DND-41 (cell line): Measurements from ENCODE around the gene S100PBP.

Experiments used
- ATAC-seq: fragments of 200-7000 bp; cut with Tn5 transposase; 3 replicates; pipeline ENCODE4 v1.9.1; 2021; ENCODE audit warnings: low read depth; ENCODE audit not compliant: insufficient read depth
- DNase-seq: peaks from one replicate; pipeline ENCODE4 v3.0.0-alpha.2; 2020
- H2AFZ ChIP-seq: 2 replicates; pipeline ENCODE4 v1.6.0; 2012; ENCODE audit warnings: low read depth, low read length
- H3K27ac ChIP-seq: 2 replicates; pipeline ENCODE4 v1.5.1; 2012; ENCODE audit warnings: low read length, inconsistent platforms
- H3K27me3 ChIP-seq: fragments of 200-600 bp; sonication (generic); 2 replicates; pipeline ENCODE4 v1.6.0; 2012; ENCODE audit warnings: low read length, mild to moderate bottlenecking, inconsistent platforms; ENCODE audit not compliant: insufficient read depth, poor library complexity
- H3K36me3 ChIP-seq: 2 replicates; pipeline ENCODE4 v1.5.1; 2012; ENCODE audit warnings: low read length, inconsistent platforms; ENCODE audit not compliant: insufficient read depth
- H3K4me1 ChIP-seq: 2 replicates; pipeline ENCODE4 v1.5.1; 2012; ENCODE audit warnings: mild to moderate bottlenecking, low read length; ENCODE audit not compliant: insufficient read depth
- H3K4me2 ChIP-seq: 2 replicates; pipeline ENCODE4 v1.6.0; 2012; ENCODE audit warnings: mild to moderate bottlenecking, moderate library complexity, low read length, inconsistent platforms; ENCODE audit not compliant: insufficient read depth
- H3K4me3 ChIP-seq, 2 experiments: fragments of 200-600 bp in 1 of 2; shearing (Covaris generic) in 1 of 2; 2 replicates each; pipeline ENCODE4 v1.5.1; 2012 to 2016; ENCODE audit warnings: inconsistent platforms in 2 of 2, low read length in 2 of 2, mild to moderate bottlenecking in 2 of 2, low read depth in 1 of 2, moderate library complexity in 1 of 2
- H3K79me2 ChIP-seq: 2 replicates; pipeline ENCODE4 v1.6.0; 2012; ENCODE audit warnings: low read length, inconsistent platforms; ENCODE audit not compliant: insufficient read depth
- H3K9ac ChIP-seq: 2 replicates; pipeline ENCODE4 v1.6.0; 2012; ENCODE audit warnings: low read depth, mild to moderate bottlenecking, inconsistent platforms, low read length, moderate library complexity
- H3K9me3 ChIP-seq: 2 replicates; pipeline ENCODE4 v1.5.1; 2012; ENCODE audit warnings: low read length, moderate library complexity, mild to moderate bottlenecking, inconsistent platforms; ENCODE audit not compliant: insufficient read depth, severe bottlenecking
- H4K20me1 ChIP-seq: 2 replicates; pipeline ENCODE4 v1.6.0; 2012; ENCODE audit warnings: low read length; ENCODE audit not compliant: insufficient read depth
- EZH2 ChIP-seq: IDR thresholded peaks from 3 replicates; pipeline ENCODE4 v1.6.1; 2012; ENCODE audit warnings: borderline replicate concordance, low read depth, mild to moderate bottlenecking, moderate library complexity, low read length, inconsistent platforms; ENCODE audit not compliant: severe bottlenecking
- TF ChIP-seq, protein P1 (sequence below): IDR thresholded peaks from 2 replicates; pipeline ENCODE4 v1.5.1; 2012; ENCODE audit warnings: borderline replicate concordance, low read length, moderate library complexity, mild to moderate bottlenecking; ENCODE audit not compliant: poor library complexity, severe bottlenecking; ENCODE audit errors: extremely low read depth

S100PBP gene

DNA sequence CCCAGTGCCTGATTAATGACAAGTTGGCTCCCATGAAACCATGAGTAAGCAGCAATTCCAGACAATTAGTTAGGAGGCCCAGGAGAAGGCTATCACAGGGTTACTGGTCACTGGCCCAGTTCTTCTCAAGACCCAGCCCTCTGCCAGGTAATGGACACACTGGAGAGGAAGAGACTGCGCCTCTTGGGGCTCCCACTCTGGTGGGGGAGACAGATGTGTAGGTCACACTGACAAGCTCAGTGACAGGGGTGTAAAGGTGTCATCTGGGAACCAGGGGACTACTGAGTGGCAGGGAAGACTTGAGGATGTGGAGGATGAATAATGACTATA lies 73.8 kb downstream of the S100PBP start:
- ATAC-seq: no peak
- H3K27me3 ChIP-seq: no peaks in the 10 kb centered on the region

DNA sequence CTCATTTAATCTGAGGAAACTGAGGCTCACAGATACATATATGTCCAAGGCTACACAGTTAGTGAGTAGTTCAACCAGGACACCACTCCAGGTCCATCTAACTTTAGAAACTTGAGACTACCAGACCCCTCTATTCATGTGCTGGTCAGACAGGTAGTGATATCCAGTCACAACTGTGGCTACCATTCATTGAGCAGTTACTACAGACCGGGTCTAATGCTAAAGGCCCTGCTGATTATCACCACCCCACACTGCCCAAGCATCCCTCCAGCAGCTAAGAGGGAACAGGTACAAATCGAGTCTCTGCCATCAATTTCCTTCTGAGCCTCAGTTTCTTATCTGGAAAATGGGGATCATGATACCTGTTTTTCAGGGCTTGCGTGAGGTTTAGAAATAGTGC lies 74.2 kb downstream of the S100PBP start:
- Histone ChIP-seq H3K27me3 (no peaks in the 10 kb centered on the region), H3K9me3 (no peaks in the 10 kb centered on the region)
- no peak for TF ChIP-seq EZH2
- TF ChIP-seq, protein P1, sequence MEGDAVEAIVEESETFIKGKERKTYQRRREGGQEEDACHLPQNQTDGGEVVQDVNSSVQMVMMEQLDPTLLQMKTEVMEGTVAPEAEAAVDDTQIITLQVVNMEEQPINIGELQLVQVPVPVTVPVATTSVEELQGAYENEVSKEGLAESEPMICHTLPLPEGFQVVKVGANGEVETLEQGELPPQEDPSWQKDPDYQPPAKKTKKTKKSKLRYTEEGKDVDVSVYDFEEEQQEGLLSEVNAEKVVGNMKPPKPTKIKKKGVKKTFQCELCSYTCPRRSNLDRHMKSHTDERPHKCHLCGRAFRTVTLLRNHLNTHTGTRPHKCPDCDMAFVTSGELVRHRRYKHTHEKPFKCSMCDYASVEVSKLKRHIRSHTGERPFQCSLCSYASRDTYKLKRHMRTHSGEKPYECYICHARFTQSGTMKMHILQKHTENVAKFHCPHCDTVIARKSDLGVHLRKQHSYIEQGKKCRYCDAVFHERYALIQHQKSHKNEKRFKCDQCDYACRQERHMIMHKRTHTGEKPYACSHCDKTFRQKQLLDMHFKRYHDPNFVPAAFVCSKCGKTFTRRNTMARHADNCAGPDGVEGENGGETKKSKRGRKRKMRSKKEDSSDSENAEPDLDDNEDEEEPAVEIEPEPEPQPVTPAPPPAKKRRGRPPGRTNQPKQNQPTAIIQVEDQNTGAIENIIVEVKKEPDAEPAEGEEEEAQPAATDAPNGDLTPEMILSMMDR: no peak

More for the DNA sequence above, 73.8 kb downstream of the S100PBP start:
- H2AFZ ChIP-seq: no peak overlapping the region
- H3K4me2 ChIP-seq: no peak overlapping the region
- no peak overlapping the region for H3K9ac ChIP-seq
- H3K36me3 ChIP-seq: no peaks in the 10 kb centered on the region
- DNase-seq: no peak
- no peak overlapping the region for H3K4me3 ChIP-seq
- no peaks in the 10 kb centered on the region for H3K9me3 ChIP-seq
- TF ChIP-seq, protein P1: no peak
- TF ChIP-seq EZH2: no peak
- no peak overlapping the region for H3K27ac ChIP-seq
- no peaks in the 10 kb centered on the region for H3K4me1 ChIP-seq
- H4K20me1 ChIP-seq: no peaks in the 10 kb centered on the region; the same call in none of the 2 replicates
- H3K79me2 ChIP-seq: no peaks in the 10 kb centered on the region

DNA sequence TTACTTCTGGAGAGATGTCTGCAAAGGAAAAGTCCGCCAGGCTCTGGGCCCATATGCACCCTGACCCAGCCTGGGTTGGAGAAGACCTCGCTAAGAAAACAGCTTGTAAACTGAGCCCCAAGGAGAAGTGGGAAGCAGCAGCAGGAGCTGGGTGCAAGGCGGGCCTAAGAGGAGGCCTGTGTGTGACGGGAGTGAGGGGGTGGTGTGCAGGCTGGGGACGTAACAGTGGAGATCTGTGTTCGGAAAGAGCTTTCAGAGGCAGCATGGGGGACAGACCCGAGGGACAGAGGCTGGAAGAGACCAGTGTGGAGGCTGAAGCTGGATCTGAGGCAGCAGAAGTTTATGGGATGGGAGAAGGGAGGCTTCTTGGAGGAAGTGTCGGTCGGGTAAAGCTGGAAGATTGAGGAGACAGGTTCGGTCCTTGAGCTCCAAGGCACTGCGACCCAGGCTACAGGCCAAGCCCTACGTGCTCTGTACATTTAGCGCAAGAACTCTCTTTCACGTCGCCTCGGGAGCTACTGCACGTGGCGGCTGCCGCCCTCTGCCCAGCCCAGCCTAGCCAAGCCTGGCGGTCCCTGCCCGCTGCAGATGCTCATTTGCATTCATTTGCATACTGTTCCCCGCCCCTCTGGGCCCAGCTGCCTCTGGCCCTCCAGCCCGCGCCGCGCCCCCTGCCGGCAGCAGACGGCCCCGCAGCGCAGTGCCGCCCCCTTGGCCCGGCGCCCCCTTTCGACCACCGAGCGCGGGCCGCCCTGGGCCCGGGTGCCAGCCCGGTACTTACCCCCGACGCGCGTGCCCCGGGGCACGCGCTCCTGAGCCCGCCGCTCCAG lies 75.1 kb downstream of the S100PBP start:
- Histone ChIP-seq H3K36me3 (no peaks in the 10 kb centered on the region), H2AFZ (no peak overlapping the region)

More for the DNA sequence above, 74.2 kb downstream of the S100PBP start:
- Histone ChIP-seq H4K20me1 (no peaks in the 10 kb centered on the region; the same call in none of the 2 replicates), H3K79me2 (no peaks in the 10 kb centered on the region), H3K4me3 (no peak overlapping the region), H3K27ac (no peak overlapping the region), H3K36me3 (no peaks in the 10 kb centered on the region), H3K4me2 (no peak overlapping the region), H2AFZ (no peak overlapping the region), H3K4me1 (no peaks in the 10 kb centered on the region), H3K9ac (no peak overlapping the region)
- DNase-seq: no peak
- no peak for ATAC-seq

More for the DNA sequence above, 75.1 kb downstream of the S100PBP start:
- no peaks in the 10 kb centered on the region; the same call in none of the 2 replicates for H4K20me1 ChIP-seq
- H3K9ac ChIP-seq: no peak overlapping the region
- no peaks in the 10 kb centered on the region for H3K9me3 ChIP-seq
- DNase-seq (no peak), ATAC-seq (no peak)
- TF ChIP-seq, protein P1: no peak
- TF ChIP-seq EZH2: no peak
- no peak overlapping the region for H3K4me2 ChIP-seq
- H3K4me3 ChIP-seq: no peak overlapping the region
- no peaks in the 10 kb centered on the region for H3K27me3 ChIP-seq
- H3K4me1 ChIP-seq: no peaks in the 10 kb centered on the region
- no peaks in the 10 kb centered on the region for H3K79me2 ChIP-seq
- H3K27ac ChIP-seq: no peak overlapping the region
